DOHH2 (cell line): ENCODE results near the gene ENC1.

Experiments used
- CTCF ChIP-seq: fragments of 200-600 bp; sonication (generic); IDR thresholded peaks from one replicate; pipeline ENCODE4 v1.5.1; 2014; ENCODE audit warnings: antibody characterized with exemption, mild to moderate bottlenecking, low read depth, low read length; ENCODE audit not compliant: poor library complexity, severe bottlenecking
- EZH2phosphoT487 ChIP-seq: fragments of 200-600 bp; sonication (generic); IDR thresholded peaks from 2 replicates; pipeline ENCODE4 v1.6.1; 2017; ENCODE audit warnings: borderline replicate concordance, mild to moderate bottlenecking, antibody characterized with exemption, low read length, moderate library complexity, mixed read lengths

- TF ChIP-seq CTCF, result no peak
- no peak for TF ChIP-seq EZH2phosphoT487
Observed at GRCh38 chr5:74672215-74672877, 31.8 kb upstream of the ENC1 start.
